Activated B cell treated with CpG ODN at 0.5 μM for 24 hours (primary cell): ENCODE results near the gene VPS25. TPM values are rescaled to one million over a fixed set of nuclear protein-coding genes. Genes with fewer than 3 reads are reported as not detected.

ENCODE experiments used
- ATAC-seq: fragments of 200-7000 bp; cut with Tn5 transposase; one replicate; pipeline ENCODE4 v1.10.0; 2021; ENCODE audit warnings: low read depth, mild to moderate bottlenecking, moderate library complexity
- CTCF ChIA-PET: fragments of 350-600 bp; sonication (Branson Sonifier 250); formaldehyde crosslinking; loops from one replicate; lab custom pipeline; 2021; ENCODE audit warnings: antibody characterized with exemption; lab: Charles Lee
- POLR2A ChIA-PET: fragments of 350-600 bp; sonication (Branson Sonifier 250); formaldehyde crosslinking; loops from one replicate; lab custom pipeline; 2021; ENCODE audit warnings: antibody characterized with exemption; lab: Charles Lee
- DNase-seq: peaks from one replicate; pipeline ENCODE4 v3.0.0; 2022
- H3K27ac Mint-ChIP-seq: one replicate; pipeline ENCODE4 v1.8.0; 2020; ENCODE audit warnings: mixed read lengths
- H3K27me3 Mint-ChIP-seq: one replicate; pipeline ENCODE4 v1.8.0; 2021; ENCODE audit warnings: mixed read lengths
- H3K36me3 Mint-ChIP-seq: one replicate; pipeline ENCODE4 v1.8.0; 2021; ENCODE audit warnings: low read depth, mixed read lengths
- H3K4me1 Mint-ChIP-seq: one replicate; pipeline ENCODE4 v1.8.0; 2021; ENCODE audit warnings: mixed read lengths
- H3K4me3 Mint-ChIP-seq: one replicate; pipeline ENCODE4 v1.8.0; 2020; ENCODE audit warnings: mild to moderate bottlenecking, mixed read lengths
- H3K9me3 Mint-ChIP-seq: one replicate; pipeline ENCODE4 v1.8.0; 2020; ENCODE audit warnings: mixed read lengths
- CTCF ChIP-seq: fragments of 200-600 bp; IDR thresholded peaks from one replicate; pipeline ENCODE4 v1.8.0; 2022; ENCODE audit warnings: antibody characterized with exemption, mild to moderate bottlenecking
- intact Hi-C: fragments of 100-400 bp; cut with micrococcal nuclease; formaldehyde crosslinking; loops from one replicate; pipeline ENCODE4 v1.15.1; 2024
- total RNA-seq: library from RNA; stranded (reverse); gene quantifications from 2 replicates; pipeline ENCODE4 v1.2.3, GENCODE V29; 2022

The VPS25 gene
- total RNA-seq, 1 donor from 2014 or later, result 49.8 TPM

- ATAC-seq (no peak), DNase-seq (no peak)
- no peak for TF ChIP-seq CTCF
- H3K27me3 Mint-ChIP-seq, result peaks cover 45% of the 10 kb centered on the region
- H3K4me1 Mint-ChIP-seq, result peaks cover 26% of the 10 kb centered on the region
- H3K9me3 Mint-ChIP-seq, result no peaks in the 10 kb centered on the region
- ChIA-PET POLR2A (no interaction called here), CTCF (interaction anchor here (0.9 kb wide), 1 partner anchor 204 kb away, joined by 3 read pairs; the partner anchor contains the start of gene PSMC3IP)
- intact Hi-C loops, result no loop called here
- H3K4me3 Mint-ChIP-seq, result no peak overlapping the region
- H3K36me3 Mint-ChIP-seq, result peaks cover 30% of the 10 kb centered on the region
- no peak overlapping the region for H3K27ac Mint-ChIP-seq
These were observed 8.5 kb downstream of the VPS25 start for GRCh38 chr17:42781639-42782165.

GRCh38 chr17:42782166-42783061 lies 9.2 kb downstream of the VPS25 start:
- ChIA-PET POLR2A (no interaction called here), CTCF (interaction anchor here (0.9 kb wide), 1 partner anchor 204 kb away, joined by 3 read pairs; the partner anchor contains the start of gene PSMC3IP)
- Mint-ChIP-seq H3K27me3 (peaks cover 52% of the 10 kb centered on the region), H3K4me3 (no peak overlapping the region), H3K9me3 (no peaks in the 10 kb centered on the region), H3K27ac (no peak overlapping the region), H3K36me3 (peaks cover 24% of the 10 kb centered on the region), H3K4me1 (peaks cover 26% of the 10 kb centered on the region)
- no peak for TF ChIP-seq CTCF
- no peak for ATAC-seq
- intact Hi-C loops, result no loop called here
- DNase-seq, result no peak

- no peak overlapping the region for H3K27ac Mint-ChIP-seq
- no peak overlapping the region for H3K4me3 Mint-ChIP-seq
- peaks cover 26% of the 10 kb centered on the region for H3K4me1 Mint-ChIP-seq
- H3K9me3 Mint-ChIP-seq, result no peaks in the 10 kb centered on the region
- ATAC-seq (no peak), DNase-seq (no peak)
- CTCF ChIA-PET, result no interaction called here
- no peak for TF ChIP-seq CTCF
- intact Hi-C loops, result no loop called here
- peaks cover 61% of the 10 kb centered on the region for H3K27me3 Mint-ChIP-seq
- POLR2A ChIA-PET, result no interaction called here
- H3K36me3 Mint-ChIP-seq, result peaks cover 17% of the 10 kb centered on the region
These were observed 10.0 kb downstream of the VPS25 start for GRCh38 chr17:42783062-42783790.

- Mint-ChIP-seq H3K4me3 (no peak overlapping the region), H3K9me3 (no peaks in the 10 kb centered on the region), H3K36me3 (peaks cover 11% of the 10 kb centered on the region), H3K27ac (no peak overlapping the region), H3K27me3 (peaks cover 65% of the 10 kb centered on the region), H3K4me1 (peaks cover 26% of the 10 kb centered on the region)
- no peak for DNase-seq
- TF ChIP-seq CTCF, result no peak
- intact Hi-C loops, result no loop called here
- ChIA-PET CTCF (no interaction called here), POLR2A (no interaction called here)
- no peak for ATAC-seq
These were observed 10.5 kb downstream of the VPS25 start for GRCh38 chr17:42783791-42784138.

GRCh38 chr17:42784409-42784808 lies 11.2 kb downstream of the VPS25 start:
- ATAC-seq (no peak), DNase-seq (no peak)
- Mint-ChIP-seq H3K9me3 (no peaks in the 10 kb centered on the region), H3K36me3 (peaks cover 5% of the 10 kb centered on the region), H3K27me3 (peaks cover 69% of the 10 kb centered on the region), H3K4me3 (no peak overlapping the region), H3K4me1 (peaks cover 23% of the 10 kb centered on the region), H3K27ac (no peak overlapping the region)
- ChIA-PET CTCF (no interaction called here), POLR2A (interaction anchor here (1.0 kb wide), 1 partner anchor 11 kb away, joined by 7 read pairs; the partner anchor contains the start of gene VPS25)
- no peak for TF ChIP-seq CTCF
- intact Hi-C loops, result no loop called here
